GM23338 (cell line): Measurements from ENCODE around the gene OMA1.

ENCODE experiments used
- CREB1 ChIP-seq: fragments of 250-450 bp; sonication (Bioruptor Pico); IDR thresholded peaks from 2 replicates; pipeline ENCODE4 v1.5.0; 2020; ENCODE audit warnings: low read depth, mild to moderate bottlenecking, moderate library complexity
- EZH2 ChIP-seq: fragments of 200-600 bp; sonication (generic); IDR thresholded peaks from one replicate; pipeline ENCODE4 v1.8.0; 2017; ENCODE audit warnings: antibody characterized with exemption, mild to moderate bottlenecking, low read depth; ENCODE audit not compliant: unreplicated experiment
- EZH2phosphoT487 ChIP-seq: fragments of 200-600 bp; sonication (generic); IDR thresholded peaks from one replicate; pipeline ENCODE4 v1.8.1; 2018; ENCODE audit warnings: antibody characterized with exemption; ENCODE audit not compliant: unreplicated experiment
- JUNB ChIP-seq: IDR thresholded peaks from one replicate; pipeline ENCODE4 v1.6.1; 2016; ENCODE audit warnings: antibody characterized with exemption; ENCODE audit not compliant: unreplicated experiment
- NANOG ChIP-seq: IDR thresholded peaks from 2 replicates; pipeline ENCODE4 v1.6.1; 2016; ENCODE audit warnings: antibody characterized with exemption, borderline replicate concordance
- POLR2AphosphoS5 ChIP-seq: IDR thresholded peaks from 2 replicates; pipeline ENCODE4 v1.6.1; 2016; ENCODE audit warnings: antibody characterized with exemption, low read depth
- STAT1 ChIP-seq: IDR thresholded peaks from one replicate; pipeline ENCODE4 v1.6.1; 2016; ENCODE audit warnings: antibody characterized with exemption; ENCODE audit not compliant: unreplicated experiment
- ZNF114 ChIP-seq: fragments of 250-450 bp; sonication (Bioruptor Pico); IDR thresholded peaks from 2 replicates; pipeline ENCODE4 v1.5.0; 2020; ENCODE audit warnings: mild to moderate bottlenecking, moderate library complexity
- ZNF331 ChIP-seq: fragments of 250-450 bp; sonication (Bioruptor Pico); IDR thresholded peaks from 2 replicates; pipeline ENCODE4 v1.5.0; 2020; ENCODE audit warnings: low read depth, mild to moderate bottlenecking, moderate library complexity
- TF ChIP-seq, protein P1 (sequence below), 2 experiments: fragments of 200-600 bp in 1 of 2; sonication (generic) in 1 of 2; conservative IDR thresholded peaks; 2 replicates each; pipeline versions ENCODE4 v1.5.1 to v1.6.1; 2016 to 2017; ENCODE audit warnings: antibody characterized with exemption in 2 of 2, low read depth in 2 of 2, mild to moderate bottlenecking in 2 of 2, moderate library complexity in 1 of 2
- TF ChIP-seq, protein P2 (sequence below): IDR thresholded peaks from one replicate; pipeline ENCODE4 v1.6.1; 2018; ENCODE audit warnings: antibody characterized with exemption; ENCODE audit not compliant: unreplicated experiment
- TF ChIP-seq, protein P3 (sequence below): IDR thresholded peaks from 2 replicates; pipeline ENCODE4 v1.6.1; 2016; ENCODE audit warnings: antibody characterized with exemption

DNA sequence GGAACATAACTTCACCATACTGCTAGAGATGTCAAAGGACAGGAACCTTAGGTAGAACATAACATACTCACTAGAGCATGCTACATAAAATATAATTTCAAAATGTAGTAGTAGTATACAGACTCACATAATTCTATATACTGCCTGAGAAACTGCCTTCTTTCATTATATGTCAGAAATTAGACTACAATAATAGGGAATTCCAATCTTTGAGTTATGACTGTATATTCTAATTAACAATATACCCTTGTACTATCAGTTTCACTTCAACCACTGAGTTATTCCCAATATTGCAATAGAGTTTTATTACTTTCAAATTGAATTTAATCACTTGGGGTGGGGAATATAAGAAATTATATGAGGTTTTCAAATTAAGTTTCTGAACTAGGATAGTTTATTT lies 44.0 kb downstream of the OMA1 start:
- TF ChIP-seq, protein P1, sequence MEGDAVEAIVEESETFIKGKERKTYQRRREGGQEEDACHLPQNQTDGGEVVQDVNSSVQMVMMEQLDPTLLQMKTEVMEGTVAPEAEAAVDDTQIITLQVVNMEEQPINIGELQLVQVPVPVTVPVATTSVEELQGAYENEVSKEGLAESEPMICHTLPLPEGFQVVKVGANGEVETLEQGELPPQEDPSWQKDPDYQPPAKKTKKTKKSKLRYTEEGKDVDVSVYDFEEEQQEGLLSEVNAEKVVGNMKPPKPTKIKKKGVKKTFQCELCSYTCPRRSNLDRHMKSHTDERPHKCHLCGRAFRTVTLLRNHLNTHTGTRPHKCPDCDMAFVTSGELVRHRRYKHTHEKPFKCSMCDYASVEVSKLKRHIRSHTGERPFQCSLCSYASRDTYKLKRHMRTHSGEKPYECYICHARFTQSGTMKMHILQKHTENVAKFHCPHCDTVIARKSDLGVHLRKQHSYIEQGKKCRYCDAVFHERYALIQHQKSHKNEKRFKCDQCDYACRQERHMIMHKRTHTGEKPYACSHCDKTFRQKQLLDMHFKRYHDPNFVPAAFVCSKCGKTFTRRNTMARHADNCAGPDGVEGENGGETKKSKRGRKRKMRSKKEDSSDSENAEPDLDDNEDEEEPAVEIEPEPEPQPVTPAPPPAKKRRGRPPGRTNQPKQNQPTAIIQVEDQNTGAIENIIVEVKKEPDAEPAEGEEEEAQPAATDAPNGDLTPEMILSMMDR (conservative IDR thresholded peaks at IDR 0.05; ENCODE audit: low read depth in 2 of 2) = no peak
- TF ChIP-seq POLR2AphosphoS5 (no peak), EZH2 (no peak), STAT1 (no peak), EZH2phosphoT487 (no peak), JUNB (no peak), NANOG (no peak), CREB1 (CRISPR knock-in tag) (no peak), ZNF331 (CRISPR knock-in tag) (no peak), ZNF114 (CRISPR knock-in tag) (no peak)
- TF ChIP-seq, protein P2, sequence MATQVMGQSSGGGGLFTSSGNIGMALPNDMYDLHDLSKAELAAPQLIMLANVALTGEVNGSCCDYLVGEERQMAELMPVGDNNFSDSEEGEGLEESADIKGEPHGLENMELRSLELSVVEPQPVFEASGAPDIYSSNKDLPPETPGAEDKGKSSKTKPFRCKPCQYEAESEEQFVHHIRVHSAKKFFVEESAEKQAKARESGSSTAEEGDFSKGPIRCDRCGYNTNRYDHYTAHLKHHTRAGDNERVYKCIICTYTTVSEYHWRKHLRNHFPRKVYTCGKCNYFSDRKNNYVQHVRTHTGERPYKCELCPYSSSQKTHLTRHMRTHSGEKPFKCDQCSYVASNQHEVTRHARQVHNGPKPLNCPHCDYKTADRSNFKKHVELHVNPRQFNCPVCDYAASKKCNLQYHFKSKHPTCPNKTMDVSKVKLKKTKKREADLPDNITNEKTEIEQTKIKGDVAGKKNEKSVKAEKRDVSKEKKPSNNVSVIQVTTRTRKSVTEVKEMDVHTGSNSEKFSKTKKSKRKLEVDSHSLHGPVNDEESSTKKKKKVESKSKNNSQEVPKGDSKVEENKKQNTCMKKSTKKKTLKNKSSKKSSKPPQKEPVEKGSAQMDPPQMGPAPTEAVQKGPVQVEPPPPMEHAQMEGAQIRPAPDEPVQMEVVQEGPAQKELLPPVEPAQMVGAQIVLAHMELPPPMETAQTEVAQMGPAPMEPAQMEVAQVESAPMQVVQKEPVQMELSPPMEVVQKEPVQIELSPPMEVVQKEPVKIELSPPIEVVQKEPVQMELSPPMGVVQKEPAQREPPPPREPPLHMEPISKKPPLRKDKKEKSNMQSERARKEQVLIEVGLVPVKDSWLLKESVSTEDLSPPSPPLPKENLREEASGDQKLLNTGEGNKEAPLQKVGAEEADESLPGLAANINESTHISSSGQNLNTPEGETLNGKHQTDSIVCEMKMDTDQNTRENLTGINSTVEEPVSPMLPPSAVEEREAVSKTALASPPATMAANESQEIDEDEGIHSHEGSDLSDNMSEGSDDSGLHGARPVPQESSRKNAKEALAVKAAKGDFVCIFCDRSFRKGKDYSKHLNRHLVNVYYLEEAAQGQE = no peak
- TF ChIP-seq, protein P3, sequence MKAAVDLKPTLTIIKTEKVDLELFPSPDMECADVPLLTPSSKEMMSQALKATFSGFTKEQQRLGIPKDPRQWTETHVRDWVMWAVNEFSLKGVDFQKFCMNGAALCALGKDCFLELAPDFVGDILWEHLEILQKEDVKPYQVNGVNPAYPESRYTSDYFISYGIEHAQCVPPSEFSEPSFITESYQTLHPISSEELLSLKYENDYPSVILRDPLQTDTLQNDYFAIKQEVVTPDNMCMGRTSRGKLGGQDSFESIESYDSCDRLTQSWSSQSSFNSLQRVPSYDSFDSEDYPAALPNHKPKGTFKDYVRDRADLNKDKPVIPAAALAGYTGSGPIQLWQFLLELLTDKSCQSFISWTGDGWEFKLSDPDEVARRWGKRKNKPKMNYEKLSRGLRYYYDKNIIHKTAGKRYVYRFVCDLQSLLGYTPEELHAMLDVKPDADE = no peak
